Measurements from ENCODE around the gene FANCE. TPM values are rescaled to one million over a fixed set of nuclear protein-coding genes. Genes with fewer than 3 reads are reported as not detected.

FANCE gene
- polyA plus RNA-seq, 1 experiment, result 7.0 TPM

DNA sequence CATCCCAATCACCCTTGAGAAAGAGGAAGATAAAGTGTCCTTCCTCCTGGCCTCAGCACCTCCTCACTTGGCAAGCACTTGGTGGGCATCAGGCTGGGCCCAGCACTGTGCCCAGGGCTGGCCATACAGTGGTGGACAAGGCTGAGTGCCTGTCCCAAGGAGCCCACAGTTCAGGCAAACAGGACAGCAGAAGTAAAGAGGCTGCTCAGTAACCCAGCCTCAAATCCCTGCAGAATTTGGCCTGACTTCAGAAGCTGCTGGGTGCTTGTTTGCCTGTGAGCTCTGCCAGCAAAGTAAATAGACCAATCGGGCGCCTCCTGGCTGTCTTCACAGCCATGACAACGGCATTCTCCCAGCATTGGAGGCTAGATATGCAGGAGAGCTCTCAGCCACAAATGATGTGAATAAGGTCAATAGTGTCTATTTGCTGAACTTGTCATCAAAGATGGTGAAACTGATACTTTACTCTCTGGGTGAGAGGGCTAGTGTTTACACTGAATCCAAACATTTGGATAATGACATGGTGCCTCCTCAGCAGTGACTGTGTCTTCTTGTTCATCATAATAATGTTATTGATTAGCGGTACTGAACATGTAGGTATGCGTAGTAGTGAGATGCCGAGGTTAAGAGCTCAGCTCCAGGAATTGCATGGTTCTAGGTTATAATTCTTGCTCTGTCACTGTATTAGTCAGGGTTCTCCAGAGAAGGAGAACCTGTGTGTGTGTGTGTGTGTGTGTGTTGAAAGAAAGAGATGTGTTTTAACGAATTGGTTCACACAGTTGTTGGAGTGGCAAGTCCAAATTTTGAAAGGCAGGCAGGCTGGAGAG is 36.9 kb upstream of the FANCE start:
- H3K4me3 ChIP-seq (ENCODE audit: low read depth, low read length), result no peak overlapping the region
- ChIA-PET POLR2A (interaction anchor here (0.5 to 1.8 kb wide), 6 partner anchors 8 to 72 kb away, joined by 3 to 16 read pairs (median 6); partner anchors contain the start of gene PPARD), CTCF (interaction anchor here (0.6 to 2.1 kb wide), 28 partner anchors 8 to 151 kb away, joined by 3 to 18 read pairs (median 6); partner anchors contain the start of genes FANCE and RPL10A)
- TF ChIP-seq, protein P1, sequence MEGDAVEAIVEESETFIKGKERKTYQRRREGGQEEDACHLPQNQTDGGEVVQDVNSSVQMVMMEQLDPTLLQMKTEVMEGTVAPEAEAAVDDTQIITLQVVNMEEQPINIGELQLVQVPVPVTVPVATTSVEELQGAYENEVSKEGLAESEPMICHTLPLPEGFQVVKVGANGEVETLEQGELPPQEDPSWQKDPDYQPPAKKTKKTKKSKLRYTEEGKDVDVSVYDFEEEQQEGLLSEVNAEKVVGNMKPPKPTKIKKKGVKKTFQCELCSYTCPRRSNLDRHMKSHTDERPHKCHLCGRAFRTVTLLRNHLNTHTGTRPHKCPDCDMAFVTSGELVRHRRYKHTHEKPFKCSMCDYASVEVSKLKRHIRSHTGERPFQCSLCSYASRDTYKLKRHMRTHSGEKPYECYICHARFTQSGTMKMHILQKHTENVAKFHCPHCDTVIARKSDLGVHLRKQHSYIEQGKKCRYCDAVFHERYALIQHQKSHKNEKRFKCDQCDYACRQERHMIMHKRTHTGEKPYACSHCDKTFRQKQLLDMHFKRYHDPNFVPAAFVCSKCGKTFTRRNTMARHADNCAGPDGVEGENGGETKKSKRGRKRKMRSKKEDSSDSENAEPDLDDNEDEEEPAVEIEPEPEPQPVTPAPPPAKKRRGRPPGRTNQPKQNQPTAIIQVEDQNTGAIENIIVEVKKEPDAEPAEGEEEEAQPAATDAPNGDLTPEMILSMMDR (IDR thresholded peaks at IDR 0.05; ENCODE audit: low read depth, low read length), result peak; percentile 62
- peak overlapping the region; percentile 77 for H3K27ac ChIP-seq (ENCODE audit: low read depth, low read length)
- H3K27me3 ChIP-seq (ENCODE audit: control insufficient read depth, insufficient read depth, low read length), result no peaks in the 10 kb centered on the region
- DNase-seq (ENCODE audit: low read depth, low spot score), result peak; percentile 83
- no peaks in the 10 kb centered on the region for H3K9me3 ChIP-seq (ENCODE audit: control insufficient read depth, insufficient read depth, low read length)

DNA sequence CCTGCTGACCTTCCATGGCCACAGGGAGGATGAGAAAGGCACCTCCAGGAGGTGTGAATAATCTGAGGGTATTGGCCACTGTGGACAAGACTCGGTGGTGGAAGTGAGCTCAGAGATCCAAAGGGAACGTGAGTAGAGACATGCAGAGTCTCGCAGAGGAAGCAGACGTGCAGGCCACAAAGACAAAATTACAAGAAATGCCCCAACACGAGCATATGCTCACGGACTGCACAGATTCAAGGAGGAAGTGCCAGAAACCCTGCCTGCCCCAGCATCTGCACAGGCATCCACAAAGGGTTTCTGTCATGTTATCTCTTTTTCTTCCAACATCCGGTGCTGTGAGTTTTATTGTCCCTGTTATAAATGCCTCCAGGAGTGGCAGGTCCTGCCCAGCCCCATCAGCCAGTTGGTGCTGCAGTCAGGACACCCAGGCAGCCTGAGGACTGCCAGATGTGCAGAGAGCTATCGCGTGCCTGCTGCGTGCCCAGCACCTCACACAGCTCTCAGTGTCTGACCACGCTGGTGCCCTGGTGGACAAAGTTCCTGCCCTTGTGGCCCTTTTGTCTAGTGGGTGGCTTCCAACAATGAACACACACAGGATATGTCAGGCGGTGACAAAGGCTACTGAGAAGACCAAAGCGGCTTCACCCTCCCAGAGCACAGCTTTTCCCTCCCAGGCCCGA is 34.0 kb upstream of the FANCE start:
- no peak for DNase-seq (ENCODE audit: low read depth, low spot score)
- H3K27ac ChIP-seq (ENCODE audit: low read depth, low read length), result peak overlapping the region; percentile 95
- TF ChIP-seq, protein P1 (IDR thresholded peaks at IDR 0.05; ENCODE audit: low read depth, low read length), result no peak
- H3K27me3 ChIP-seq (ENCODE audit: control insufficient read depth, insufficient read depth, low read length), result no peaks in the 10 kb centered on the region
- POLR2A ChIA-PET, result interaction anchor here (1.0 kb wide), 1 partner anchor 41 kb away, joined by 3 read pairs; no protein-coding TSS in a partner anchor
- H3K4me3 ChIP-seq (ENCODE audit: low read depth, low read length), result no peak overlapping the region
- CTCF ChIA-PET, result interaction anchor here (1.2 to 2.3 kb wide), 2 partner anchors 9 to 75 kb away, joined by 4 to 10 read pairs; partner anchors contain the start of gene PPARD
- no peaks in the 10 kb centered on the region for H3K9me3 ChIP-seq (ENCODE audit: control insufficient read depth, insufficient read depth, low read length)

DNA sequence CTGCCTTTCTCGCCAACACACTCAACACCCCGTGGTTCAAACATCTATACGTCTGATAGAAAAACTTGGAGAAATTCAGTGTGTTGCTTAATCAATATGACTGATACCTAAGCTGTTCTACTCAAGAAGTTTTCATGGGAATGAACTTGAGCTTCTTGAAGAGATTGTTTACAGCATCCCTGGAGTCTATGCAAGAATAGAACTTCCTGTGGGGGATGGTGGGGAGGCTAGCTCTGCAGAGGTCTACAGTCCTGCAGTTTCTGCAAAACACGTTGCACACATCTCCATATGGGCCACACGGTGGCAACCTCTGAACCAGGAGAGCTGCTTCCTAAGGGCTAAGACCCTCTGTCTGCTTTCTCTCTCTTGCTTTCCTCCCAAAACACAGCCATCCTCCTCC is 32.7 kb upstream of the FANCE start:
- Histone ChIP-seq H3K27me3 (ENCODE audit: control insufficient read depth, insufficient read depth, low read length) (no peaks in the 10 kb centered on the region), H3K27ac (ENCODE audit: low read depth, low read length) (peak overlapping the region; percentile 95), H3K4me3 (ENCODE audit: low read depth, low read length) (no peak overlapping the region), H3K9me3 (ENCODE audit: control insufficient read depth, insufficient read depth, low read length) (no peaks in the 10 kb centered on the region; the same call in 1 of the 2 replicates)
- POLR2A ChIA-PET, result interaction anchor here (0.8 to 1.3 kb wide), 7 partner anchors 9 to 77 kb away, joined by 3 to 17 read pairs (median 3); partner anchors contain the start of gene PPARD
- peak; percentile 83 for DNase-seq (ENCODE audit: low read depth, low spot score)
- CTCF ChIA-PET, result interaction anchor here (0.6 to 2.9 kb wide), 10 partner anchors 9 to 77 kb away, joined by 3 to 73 read pairs (median 6); partner anchors contain the start of genes PPARD and RPL10A
- TF ChIP-seq, protein P1 (IDR thresholded peaks at IDR 0.05; ENCODE audit: low read depth, low read length), result peak; percentile 65

- H3K27me3 ChIP-seq (ENCODE audit: control insufficient read depth, insufficient read depth, low read length), result no peaks in the 10 kb centered on the region
- ChIA-PET POLR2A (interaction anchor here (0.8 to 1.3 kb wide), 7 partner anchors 8 to 78 kb away, joined by 3 to 17 read pairs (median 3); partner anchors contain the start of gene PPARD), CTCF (interaction anchor here (0.9 to 2.9 kb wide), 7 partner anchors 8 to 78 kb away, joined by 4 to 73 read pairs (median 10); partner anchors contain the start of gene PPARD)
- H3K9me3 ChIP-seq (ENCODE audit: control insufficient read depth, insufficient read depth, low read length), result no peaks in the 10 kb centered on the region; the same call in 1 of the 2 replicates
- DNase-seq (ENCODE audit: low read depth, low spot score), result no peak
- TF ChIP-seq, protein P1 (IDR thresholded peaks at IDR 0.05; ENCODE audit: low read depth, low read length), result no peak
- H3K4me3 ChIP-seq (ENCODE audit: low read depth, low read length), result no peak overlapping the region
- H3K27ac ChIP-seq (ENCODE audit: low read depth, low read length), result peak overlapping the region; percentile 80
Measured at GRCh38 chr6:35419961-35420360, 32.2 kb upstream of the FANCE start.
